Keratinocyte (primary cell): ENCODE results near the gene AIDA.

Source experiments
- CTCF ChIP-seq, 3 experiments: IDR thresholded peaks in 1 of 3; conservative IDR thresholded peaks in 1 of 3; optimal IDR thresholded peaks in 1 of 3; 2 replicates in 2 of 3; 3 replicates in 1 of 3; pipeline versions ENCODE3 to v1.5.1; 2011; ENCODE audit warnings: low read length in 3 of 3, mild to moderate bottlenecking in 3 of 3, moderate library complexity in 2 of 3, control low read depth in 1 of 3, inconsistent platforms in 1 of 3; ENCODE audit not compliant: insufficient read depth in 2 of 3; ENCODE audit errors: extremely low read depth in 1 of 3
- EZH2 ChIP-seq: IDR thresholded peaks from one replicate; pipeline ENCODE4 v1.6.1; 2012; ENCODE audit warnings: inconsistent platforms, mild to moderate bottlenecking, low read length, moderate library complexity

DNA sequence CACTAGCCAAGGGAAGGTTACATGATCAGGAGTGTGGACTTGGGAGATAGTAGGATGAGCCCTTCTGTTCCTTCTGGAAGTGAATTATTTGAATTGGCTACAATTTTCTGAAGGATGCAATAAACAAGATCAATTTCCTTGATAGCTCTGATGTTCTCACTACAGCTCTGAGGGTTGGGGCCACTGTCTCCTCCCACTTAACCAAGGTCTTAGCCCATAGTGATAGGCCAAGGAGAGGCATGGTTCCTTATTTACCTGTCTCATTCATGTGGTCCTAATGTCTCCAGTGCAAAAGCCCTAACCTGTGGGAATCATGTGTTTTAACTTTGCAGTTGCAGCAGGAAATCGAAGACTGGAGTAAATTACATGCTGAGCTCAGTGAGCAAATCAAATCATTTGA is 59.6 kb downstream of the AIDA start:
- no peak for TF ChIP-seq CTCF (optimal IDR thresholded peaks at IDR 0.05 in 1 of 3, IDR thresholded peaks at IDR 0.05 in 1 of 3, conservative IDR thresholded peaks at IDR 0.05 in 1 of 3; ENCODE audit: extremely low read depth in 1 of 3, insufficient read depth in 2 of 3, low read length in 3 of 3)
- TF ChIP-seq EZH2, result no peak
